ENCODE measurements around the gene MKLN1. TPM values are rescaled to one million over a fixed set of nuclear protein-coding genes. Genes with fewer than 3 reads are reported as not detected.

The MKLN1 gene
- total and polyA plus RNA-seq, 3 donors from 2014 or later = 42.1 to 87.9 (median 82.4) TPM

GRCh38 chr7:131355917-131356777, 28.5 kb downstream of the MKLN1 start:
- DNase-seq = no peak
- H3K27ac ChIP-seq = no peak overlapping the region

DNA sequence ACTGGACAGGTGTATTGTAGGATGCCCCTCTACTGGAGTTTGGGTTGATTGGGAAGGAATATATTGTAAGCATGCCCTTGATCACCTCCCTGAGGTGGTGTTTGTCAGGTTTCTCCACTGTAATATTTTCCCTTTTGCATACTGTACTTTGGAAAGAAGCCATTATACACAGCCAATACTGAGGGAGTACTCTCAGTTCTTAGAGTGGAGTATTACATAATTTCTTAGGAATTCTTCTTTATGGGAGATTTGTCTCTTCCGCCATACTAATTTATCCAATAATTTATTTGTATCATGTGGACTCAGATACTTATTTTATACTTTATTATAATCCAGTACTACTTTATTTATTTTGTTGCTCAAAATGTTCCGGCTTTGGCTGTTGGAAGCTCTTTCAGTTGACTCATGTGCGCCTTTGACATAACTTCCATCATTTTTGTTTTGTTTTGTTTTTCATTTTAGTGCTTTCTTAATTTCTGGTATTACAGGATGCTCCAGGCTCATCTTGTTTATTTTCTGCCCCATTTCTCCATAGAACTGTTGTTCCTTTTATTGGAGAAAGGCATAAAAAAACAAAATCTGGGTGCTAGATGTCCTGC, 29.7 kb downstream of the MKLN1 start:
- intact Hi-C loops (cut with DNase I; ENCODE audit: low total_unique reads) = no loop called here
- Histone ChIP-seq H3K36me3 (ENCODE audit: low read depth, missing control alignments) (no peaks in the 10 kb centered on the region), H3K4me3 (no peak overlapping the region), H3K27ac (peak overlapping the region in 1 of 2 donors; percentile 47), H3K9me3 (no peaks in the 10 kb centered on the region), H3K4me1 (peaks cover 6% of the 10 kb centered on the region), H3K27me3 (no peaks in the 10 kb centered on the region)
- WGBS, 2 donors = 54 to 56% methylated on average over 3 of the region's 3 CpGs
- DNase-seq = no peak
- TF ChIP-seq CTCF (IDR thresholded peaks at IDR 0.05) (no peak), POLR2A (IDR thresholded peaks at IDR 0.05) (no peak)

More at GRCh38 chr7:131355917-131356777, 28.5 kb downstream of the MKLN1 start:
- WGBS, 2 donors = 77 to 82% methylated on average over 13 of the region's 13 CpGs
- Histone ChIP-seq H3K9me3 (no peaks in the 10 kb centered on the region), H3K4me3 (no peak overlapping the region), H3K27me3 (no peaks in the 10 kb centered on the region), H3K36me3 (ENCODE audit: low read depth, missing control alignments) (no peaks in the 10 kb centered on the region), H3K4me1 (peaks cover 9% of the 10 kb centered on the region)
- TF ChIP-seq POLR2A (IDR thresholded peaks at IDR 0.05) = no peak
- intact Hi-C loops (cut with DNase I; ENCODE audit: low total_unique reads) = no loop called here

- TF ChIP-seq POLR2A (IDR thresholded peaks at IDR 0.05) (no peak), CTCF (IDR thresholded peaks at IDR 0.05) (no peak)
- 92 to 94% methylated on average over 3 of the region's 3 CpGs for WGBS, 2 donors
These were observed 31.0 kb downstream of the MKLN1 start for GRCh38 chr7:131358636-131359035.

GRCh38 chr7:131359136-131359776, 31.6 kb downstream of the MKLN1 start:
- Histone ChIP-seq H3K36me3 (ENCODE audit: low read depth, missing control alignments) (no peaks in the 10 kb centered on the region), H3K27me3 (no peaks in the 10 kb centered on the region), H3K4me3 (no peak overlapping the region), H3K4me1 (peaks cover 5% of the 10 kb centered on the region), H3K27ac (no peak overlapping the region), H3K9me3 (no peaks in the 10 kb centered on the region)
- TF ChIP-seq POLR2A (IDR thresholded peaks at IDR 0.05) (no peak), CTCF (IDR thresholded peaks at IDR 0.05) (no peak)
- intact Hi-C loops (cut with DNase I; ENCODE audit: low total_unique reads) = no loop called here
- 89 to 91% methylated on average over 3 of the region's 3 CpGs for WGBS, 2 donors
- no peak for DNase-seq

More at GRCh38 chr7:131358636-131359035, 31.0 kb downstream of the MKLN1 start:
- intact Hi-C loops (cut with DNase I; ENCODE audit: low total_unique reads) = no loop called here
- H3K36me3 ChIP-seq (ENCODE audit: low read depth, missing control alignments) = no peaks in the 10 kb centered on the region
- no peaks in the 10 kb centered on the region for H3K4me1 ChIP-seq
- no peaks in the 10 kb centered on the region for H3K27me3 ChIP-seq
- no peak for DNase-seq
- no peaks in the 10 kb centered on the region for H3K9me3 ChIP-seq
- no peak overlapping the region for H3K4me3 ChIP-seq
- H3K27ac ChIP-seq = no peak overlapping the region

- Histone ChIP-seq H3K27ac (no peak overlapping the region), H3K27me3 (no peaks in the 10 kb centered on the region), H3K4me3 (no peak overlapping the region), H3K4me1 (peaks cover 5% of the 10 kb centered on the region), H3K9me3 (no peaks in the 10 kb centered on the region), H3K36me3 (ENCODE audit: low read depth, missing control alignments) (no peaks in the 10 kb centered on the region)
- no peak for DNase-seq
- WGBS, 2 donors = 39 to 54% methylated on average over 2 of the region's 2 CpGs
- intact Hi-C loops (cut with DNase I; ENCODE audit: low total_unique reads) = no loop called here
- TF ChIP-seq POLR2A (IDR thresholded peaks at IDR 0.05) (no peak), CTCF (IDR thresholded peaks at IDR 0.05) (no peak)
These were observed 36.0 kb downstream of the MKLN1 start for GRCh38 chr7:131363719-131364118.
